Stimulated activated CD4-positive, alpha-beta T cell treated with anti-CD3 and anti-CD28 coated beads, Interleukin-2, amount 100 ng/mL, for 4 hours (primary cell): ENCODE results near the gene PTPRG.

Experiments used
- DNase-seq: peaks from one replicate; pipeline ENCODE4 v3.0.0-alpha.2; 2020; ENCODE audit warnings: low read depth

The PTPRG gene

GRCh38 chr3:62287392-62287927, 726.1 kb downstream of the PTPRG start:
- no peak for DNase-seq

- DNase-seq: no peak
Measured at GRCh38 chr3:62289922-62290321, 728.6 kb downstream of the PTPRG start.

- DNase-seq: no peak
Measured at GRCh38 chr3:62293051-62293780, 731.8 kb downstream of the PTPRG start.

GRCh38 chr3:62295571-62295970, 734.2 kb downstream of the PTPRG start:
- no peak for DNase-seq

GRCh38 chr3:62300617-62301016, 739.2 kb downstream of the PTPRG start:
- no peak for DNase-seq

- DNase-seq: no peak
Measured at GRCh38 chr3:62312201-62312600, 750.8 kb downstream of the PTPRG start.

- DNase-seq: no peak
Measured at GRCh38 chr3:62316525-62316924, 755.2 kb downstream of the PTPRG start.

GRCh38 chr3:62318365-62318751, 757.0 kb downstream of the PTPRG start:
- DNase-seq: no peak

GRCh38 chr3:62318752-62319569, 757.6 kb downstream of the PTPRG start:
- DNase-seq: peak; percentile 57

GRCh38 chr3:62319570-62320243, 758.3 kb downstream of the PTPRG start:
- DNase-seq: no peak

GRCh38 chr3:62323241-62323640, 761.9 kb downstream of the PTPRG start:
- DNase-seq: no peak

- no peak for DNase-seq
Measured at GRCh38 chr3:62325896-62326295, 764.5 kb downstream of the PTPRG start.

GRCh38 chr3:62329971-62330370, 768.6 kb downstream of the PTPRG start:
- no peak for DNase-seq

GRCh38 chr3:62332017-62332416, 770.6 kb downstream of the PTPRG start:
- DNase-seq: no peak

GRCh38 chr3:62332835-62333244, 771.5 kb downstream of the PTPRG start:
- DNase-seq: no peak

GRCh38 chr3:62335196-62335595, 773.8 kb downstream of the PTPRG start:
- DNase-seq: no peak

- DNase-seq: no peak
Measured at GRCh38 chr3:62343755-62344154, 782.4 kb downstream of the PTPRG start.
